Right lobe of liver (tissue), 4 donors: Measurements from ENCODE around the gene NEURL3.

Experiments
- POLR2A ChIP-seq: fragments of 450-650 bp; IDR thresholded peaks from one replicate; pipeline ENCODE4 v1.6.1; 2017; ENCODE audit warnings: antibody characterized with exemption, mild to moderate bottlenecking
- TF ChIP-seq, protein P1 (sequence below), 4 donors: fragments of 200-600 bp in 3 of 4; fragments of 450-650 bp in 1 of 4; IDR thresholded peaks; one replicate each; pipeline versions ENCODE4 v1.5.1 to v1.8.0; 2016 to 2022; ENCODE audit warnings: antibody characterized with exemption in 4 of 4, mild to moderate bottlenecking in 2 of 4
- donor health status: DM: no; HTN: no; CAD: no.
- donor health status: DM: no; HTN: no; CAD: no.
- donor health status: DM: no; HTN: yes; CAD: no.

DNA sequence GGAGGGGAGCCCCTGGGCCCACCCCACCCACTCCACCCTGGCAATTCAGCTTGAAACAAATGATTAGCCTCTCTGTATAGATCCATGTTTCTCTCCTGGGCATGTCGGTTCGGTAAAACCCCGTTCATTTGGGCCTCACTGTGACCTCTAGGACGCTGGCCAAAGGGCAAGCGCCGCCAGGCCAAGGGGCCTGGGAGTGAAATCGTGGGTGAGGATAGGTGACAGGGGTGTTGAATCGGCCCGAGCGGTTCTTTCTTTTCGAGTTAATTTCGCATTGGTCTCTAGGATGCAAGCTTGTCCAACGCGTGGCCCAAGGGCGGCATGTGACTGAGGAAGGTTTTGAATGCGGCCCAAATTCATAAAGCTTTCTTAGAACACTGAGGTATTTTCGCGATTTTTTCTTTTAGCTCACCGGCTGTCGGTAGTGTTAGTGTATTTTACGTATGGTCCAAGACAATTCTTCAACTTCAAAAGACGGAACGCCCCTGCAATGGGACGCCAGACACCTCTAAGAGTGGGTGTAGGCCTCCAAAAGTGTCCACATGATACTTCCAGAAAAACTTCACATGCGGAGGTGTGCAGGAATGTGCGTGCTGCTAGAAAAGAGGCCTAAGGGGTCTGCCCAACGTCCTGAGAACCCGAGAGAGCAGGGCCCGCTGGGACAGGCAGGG, 21.6 kb upstream of the NEURL3 start:
- no peak for TF ChIP-seq POLR2A
- TF ChIP-seq, protein P1, sequence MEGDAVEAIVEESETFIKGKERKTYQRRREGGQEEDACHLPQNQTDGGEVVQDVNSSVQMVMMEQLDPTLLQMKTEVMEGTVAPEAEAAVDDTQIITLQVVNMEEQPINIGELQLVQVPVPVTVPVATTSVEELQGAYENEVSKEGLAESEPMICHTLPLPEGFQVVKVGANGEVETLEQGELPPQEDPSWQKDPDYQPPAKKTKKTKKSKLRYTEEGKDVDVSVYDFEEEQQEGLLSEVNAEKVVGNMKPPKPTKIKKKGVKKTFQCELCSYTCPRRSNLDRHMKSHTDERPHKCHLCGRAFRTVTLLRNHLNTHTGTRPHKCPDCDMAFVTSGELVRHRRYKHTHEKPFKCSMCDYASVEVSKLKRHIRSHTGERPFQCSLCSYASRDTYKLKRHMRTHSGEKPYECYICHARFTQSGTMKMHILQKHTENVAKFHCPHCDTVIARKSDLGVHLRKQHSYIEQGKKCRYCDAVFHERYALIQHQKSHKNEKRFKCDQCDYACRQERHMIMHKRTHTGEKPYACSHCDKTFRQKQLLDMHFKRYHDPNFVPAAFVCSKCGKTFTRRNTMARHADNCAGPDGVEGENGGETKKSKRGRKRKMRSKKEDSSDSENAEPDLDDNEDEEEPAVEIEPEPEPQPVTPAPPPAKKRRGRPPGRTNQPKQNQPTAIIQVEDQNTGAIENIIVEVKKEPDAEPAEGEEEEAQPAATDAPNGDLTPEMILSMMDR (IDR thresholded peaks at IDR 0.05) = no peak
